ENCODE data around the gene BOC. TPM values are rescaled to one million over a fixed set of nuclear protein-coding genes. Genes with fewer than 3 reads are reported as not detected.
"Not testable (repeated sequence)": the region's sequence is repeated elsewhere in the genome, so short reads cannot be mapped to it uniquely, and the experiment has no call there.

BOC gene
- total RNA-seq, 2 donors from 2014 or later = 1.9 to 9.8 TPM

DNA sequence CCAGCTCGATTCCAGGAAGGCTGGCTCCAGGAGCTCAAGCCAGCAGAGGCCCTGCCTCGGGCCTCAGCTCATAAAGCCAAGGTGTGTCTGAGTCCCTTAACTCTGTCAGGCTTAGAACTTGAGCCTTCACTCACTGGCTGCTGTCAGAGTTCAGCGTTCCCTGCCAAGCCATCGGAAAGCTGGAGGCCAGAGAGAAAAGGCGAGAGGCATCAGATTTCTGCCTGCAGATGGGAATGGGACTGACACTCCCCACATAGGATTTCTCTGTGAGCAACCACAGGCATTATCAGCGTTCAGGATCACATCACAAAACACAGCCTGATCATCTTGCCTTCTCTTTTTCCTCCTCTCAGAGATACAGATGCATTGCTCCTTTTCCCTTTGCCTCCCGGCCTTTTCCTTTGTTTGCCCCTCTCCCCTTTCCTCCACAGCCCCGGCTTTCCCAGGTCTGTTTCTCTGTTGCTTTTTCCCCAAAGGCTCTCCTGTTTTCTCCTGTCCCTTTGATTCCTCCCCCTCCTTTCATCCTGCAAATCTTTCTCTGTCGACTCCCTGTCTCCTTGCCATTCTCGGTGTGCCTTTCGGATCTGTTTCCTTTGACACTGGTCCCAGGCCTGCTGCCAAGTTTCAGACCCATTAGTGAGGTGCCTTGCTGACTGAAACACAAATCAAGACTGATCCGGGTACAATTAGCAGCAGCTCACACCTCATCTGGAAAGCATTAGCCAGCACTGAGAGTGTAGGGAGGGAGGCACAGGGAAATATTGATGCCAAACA, 44.5 kb upstream of the BOC start:
- intact Hi-C loops (cut with DNase I) = no loop called here
- TF ChIP-seq, protein P1, sequence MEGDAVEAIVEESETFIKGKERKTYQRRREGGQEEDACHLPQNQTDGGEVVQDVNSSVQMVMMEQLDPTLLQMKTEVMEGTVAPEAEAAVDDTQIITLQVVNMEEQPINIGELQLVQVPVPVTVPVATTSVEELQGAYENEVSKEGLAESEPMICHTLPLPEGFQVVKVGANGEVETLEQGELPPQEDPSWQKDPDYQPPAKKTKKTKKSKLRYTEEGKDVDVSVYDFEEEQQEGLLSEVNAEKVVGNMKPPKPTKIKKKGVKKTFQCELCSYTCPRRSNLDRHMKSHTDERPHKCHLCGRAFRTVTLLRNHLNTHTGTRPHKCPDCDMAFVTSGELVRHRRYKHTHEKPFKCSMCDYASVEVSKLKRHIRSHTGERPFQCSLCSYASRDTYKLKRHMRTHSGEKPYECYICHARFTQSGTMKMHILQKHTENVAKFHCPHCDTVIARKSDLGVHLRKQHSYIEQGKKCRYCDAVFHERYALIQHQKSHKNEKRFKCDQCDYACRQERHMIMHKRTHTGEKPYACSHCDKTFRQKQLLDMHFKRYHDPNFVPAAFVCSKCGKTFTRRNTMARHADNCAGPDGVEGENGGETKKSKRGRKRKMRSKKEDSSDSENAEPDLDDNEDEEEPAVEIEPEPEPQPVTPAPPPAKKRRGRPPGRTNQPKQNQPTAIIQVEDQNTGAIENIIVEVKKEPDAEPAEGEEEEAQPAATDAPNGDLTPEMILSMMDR (IDR thresholded peaks at IDR 0.05) = no peak
- no peaks in the 10 kb centered on the region for H3K4me1 ChIP-seq
- H3K27ac ChIP-seq = peak overlapping the region; percentile 17
- H3K36me3 ChIP-seq = no peaks in the 10 kb centered on the region
- H3K4me3 ChIP-seq = no peak overlapping the region
- no peaks in the 10 kb centered on the region for H3K27me3 ChIP-seq
- no peak for DNase-seq
- H3K9ac ChIP-seq (ENCODE audit: low read depth in 2 of 2, low read length in 2 of 2) = peak overlapping the region in 1 of 2 donors; percentile 27
- H3K9me3 ChIP-seq = no peaks in the 10 kb centered on the region

DNA sequence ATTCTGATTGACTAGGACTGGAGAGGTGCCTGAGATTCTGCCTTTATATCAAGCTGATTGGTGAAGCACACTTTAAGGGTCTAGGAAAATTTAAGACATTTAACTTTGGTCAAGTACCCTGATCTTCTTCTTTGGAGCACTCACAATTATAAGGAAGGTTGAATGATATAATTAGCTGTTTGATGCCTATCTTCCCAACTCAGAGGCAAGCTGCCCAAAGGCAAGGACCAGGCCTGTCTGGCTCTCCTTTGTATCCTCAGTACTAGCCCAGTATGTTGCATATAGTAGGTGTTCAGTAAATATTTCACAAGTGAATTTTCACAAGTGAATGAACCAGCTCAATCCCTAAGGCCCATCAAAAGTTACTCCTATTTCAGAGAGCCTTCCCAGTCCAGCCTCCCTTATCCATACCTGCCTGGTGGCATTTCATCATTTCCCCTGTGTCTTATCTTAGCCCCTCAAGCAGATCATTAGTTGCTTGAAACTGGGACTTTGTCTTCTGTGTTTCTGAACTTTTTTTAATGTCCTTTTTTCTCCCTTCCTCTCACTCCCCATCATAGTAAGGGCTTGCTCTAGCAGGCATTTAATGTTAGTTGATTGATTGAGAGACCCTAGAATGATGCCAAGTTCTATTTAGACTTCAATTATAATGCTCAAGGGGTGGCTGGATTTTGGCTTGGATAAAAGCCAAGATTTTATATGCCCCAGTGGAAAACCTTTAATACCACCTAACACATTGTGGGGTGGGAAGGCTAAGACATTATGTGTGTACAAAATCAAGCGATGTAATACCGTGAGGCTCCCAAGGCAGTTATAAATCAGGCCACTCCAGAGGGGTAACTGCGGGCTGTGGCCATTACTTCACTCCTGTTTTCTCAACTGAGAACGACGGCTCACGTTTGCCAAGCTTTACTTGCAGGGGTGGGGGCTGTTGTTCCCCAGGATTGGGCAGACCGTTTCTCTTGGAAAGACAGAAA, 43.2 kb upstream of the BOC start:
- TF ChIP-seq, protein P1 (IDR thresholded peaks at IDR 0.05) = no peak
- Histone ChIP-seq H3K27ac (no peak overlapping the region), H3K4me3 (no peak overlapping the region), H3K4me1 (no peaks in the 10 kb centered on the region), H3K9me3 (no peaks in the 10 kb centered on the region), H3K9ac (ENCODE audit: low read depth in 2 of 2, low read length in 2 of 2) (no peak overlapping the region), H3K36me3 (no peaks in the 10 kb centered on the region), H3K27me3 (no peaks in the 10 kb centered on the region)
- intact Hi-C loops (cut with DNase I) = no loop called here
- DNase-seq = no peak

DNA sequence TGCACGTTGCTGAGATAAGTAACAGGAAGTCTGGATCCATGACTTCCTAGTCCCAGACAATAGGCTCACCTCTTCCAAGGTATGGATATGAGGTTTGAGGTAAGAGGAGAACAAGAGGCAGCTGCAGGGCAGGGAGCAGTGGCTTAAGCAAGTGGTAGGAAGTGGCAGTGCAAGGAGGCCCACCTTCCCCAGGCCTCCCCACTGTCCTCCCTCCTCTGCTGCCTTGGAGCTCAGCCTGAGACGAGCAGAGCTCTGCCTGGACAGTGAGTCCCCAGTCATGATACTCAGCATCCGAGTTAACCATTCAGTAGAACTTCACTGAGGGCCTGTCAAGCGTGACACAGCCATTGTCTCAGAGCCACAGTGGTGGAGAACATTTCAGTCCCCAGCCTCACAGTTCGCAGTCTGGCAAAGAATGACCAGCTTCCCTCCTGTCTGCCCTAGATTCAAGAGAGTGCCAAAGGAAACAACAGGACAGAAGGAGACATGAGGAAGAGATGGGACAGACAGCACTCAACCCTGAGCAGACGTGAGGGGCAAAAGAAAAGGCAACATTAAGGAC, 41.4 kb upstream of the BOC start:
- TF ChIP-seq, protein P1 (IDR thresholded peaks at IDR 0.05) = no peak
- Histone ChIP-seq H3K27me3 (no peaks in the 10 kb centered on the region), H3K27ac (no peak overlapping the region), H3K9ac (ENCODE audit: low read depth in 2 of 2, low read length in 2 of 2) (no peak overlapping the region), H3K36me3 (no peaks in the 10 kb centered on the region), H3K4me1 (no peaks in the 10 kb centered on the region), H3K9me3 (no peaks in the 10 kb centered on the region), H3K4me3 (no peak overlapping the region)
- DNase-seq = no peak
- intact Hi-C loops (cut with DNase I) = no loop called here

DNA sequence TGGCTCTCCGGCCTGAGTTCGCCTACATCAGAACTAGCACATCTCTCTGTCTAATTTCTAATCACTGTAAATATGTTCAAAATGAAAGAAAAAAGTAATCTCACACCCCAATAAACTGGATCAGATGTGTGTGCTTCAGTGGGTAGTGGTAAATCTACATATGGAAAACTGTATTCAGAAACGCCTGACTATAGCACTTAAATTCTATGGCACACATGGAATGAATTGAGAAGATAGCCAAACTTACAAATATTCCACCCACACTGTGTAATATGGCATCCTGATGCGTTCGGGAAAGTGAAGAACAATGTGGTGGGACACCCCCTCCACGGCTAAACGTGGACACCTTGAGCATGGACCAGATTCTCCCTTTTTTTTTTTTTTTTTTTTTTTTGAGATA, 40.6 kb upstream of the BOC start:
- DNase-seq = no peak
- Histone ChIP-seq H3K36me3 (no peaks in the 10 kb centered on the region), H3K4me1 (no peaks in the 10 kb centered on the region), H3K9me3 (no peaks in the 10 kb centered on the region), H3K27me3 (no peaks in the 10 kb centered on the region), H3K27ac (no peak overlapping the region), H3K4me3 (no peak overlapping the region), H3K9ac (ENCODE audit: low read depth in 2 of 2, low read length in 2 of 2) (no peak overlapping the region)
- TF ChIP-seq, protein P1 (IDR thresholded peaks at IDR 0.05) = no peak
- intact Hi-C loops (cut with DNase I) = no loop called here

DNA sequence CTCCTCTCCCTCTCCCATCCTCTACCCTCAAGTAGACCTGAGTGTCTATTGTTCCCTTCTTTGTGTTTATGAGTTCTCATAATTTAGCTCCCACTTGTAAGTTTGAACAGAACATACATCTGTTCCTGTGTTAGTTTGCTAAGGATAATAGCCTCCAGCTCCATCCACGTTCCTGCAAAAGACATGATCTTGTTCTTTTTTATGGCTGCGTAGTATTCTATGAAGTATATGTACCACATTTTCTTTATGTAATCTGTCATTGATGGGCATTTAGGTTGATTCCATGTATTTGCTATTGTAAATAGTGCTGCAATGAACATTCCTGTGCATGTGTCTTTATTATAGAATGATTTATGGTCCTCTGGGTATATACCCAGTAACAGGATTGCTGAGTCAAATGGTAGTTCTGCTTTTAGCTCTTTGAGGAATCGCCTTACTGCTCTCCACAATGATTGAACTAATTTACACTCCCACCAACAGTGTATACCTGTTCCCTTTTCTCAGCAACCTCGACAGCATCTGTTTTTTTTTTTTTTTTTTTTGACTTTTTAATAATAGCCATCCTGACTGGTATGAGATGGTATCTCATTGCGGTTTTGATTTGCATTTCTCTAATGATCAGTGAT, 39.6 kb upstream of the BOC start:
- H3K4me3 ChIP-seq; H3K4me1 ChIP-seq; H3K9me3 ChIP-seq; H3K9ac ChIP-seq (ENCODE audit: low read depth in 2 of 2, low read length in 2 of 2); intact Hi-C loops (cut with DNase I); H3K27me3 ChIP-seq; DNase-seq; H3K27ac ChIP-seq; H3K36me3 ChIP-seq: not testable (repeated sequence)

Measured in colonic mucosa (tissue), 4 donors.